ENCODE data around the gene TOMM6.

The TOMM6 gene

DNA sequence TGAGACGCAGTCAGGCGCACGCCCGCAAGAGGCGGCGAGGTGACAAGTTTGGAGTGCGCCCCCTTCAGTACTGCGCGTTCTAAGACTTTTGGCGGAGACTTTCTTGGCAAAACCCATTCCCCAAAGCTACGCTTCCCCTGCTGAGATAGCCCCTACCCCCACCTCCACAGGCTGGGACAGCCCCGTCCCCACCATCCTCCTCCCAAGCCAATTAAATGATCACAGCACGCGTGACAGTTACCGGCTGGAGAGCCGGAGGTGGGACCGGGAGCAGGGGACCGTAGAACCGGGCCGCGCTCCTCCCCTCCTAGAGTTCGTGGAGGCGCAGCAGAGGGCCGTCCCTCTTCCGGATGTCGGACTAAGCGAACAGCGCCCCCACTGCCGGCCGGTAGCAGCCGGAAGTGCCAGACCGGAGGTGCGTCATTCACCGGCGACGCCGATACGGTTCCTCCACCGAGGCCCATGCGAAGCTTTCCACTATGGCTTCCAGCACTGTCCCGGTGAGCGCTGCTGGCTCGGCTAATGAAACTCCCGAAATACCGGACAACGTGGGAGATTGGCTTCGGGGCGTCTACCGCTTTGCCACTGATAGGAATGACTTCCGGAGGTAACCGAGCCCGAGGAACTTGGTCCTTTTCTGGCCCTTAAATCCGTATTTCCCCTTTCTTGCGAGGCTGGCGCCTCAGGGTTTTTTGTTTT, at the start of gene TOMM6:
TSS of gene TOMM6 (plus strand) at position 476 of the 699 bp plus-strand sequence. CDS start at position 480, 4 bp downstream.
- peak; percentile 98 for DNase-seq

DNA sequence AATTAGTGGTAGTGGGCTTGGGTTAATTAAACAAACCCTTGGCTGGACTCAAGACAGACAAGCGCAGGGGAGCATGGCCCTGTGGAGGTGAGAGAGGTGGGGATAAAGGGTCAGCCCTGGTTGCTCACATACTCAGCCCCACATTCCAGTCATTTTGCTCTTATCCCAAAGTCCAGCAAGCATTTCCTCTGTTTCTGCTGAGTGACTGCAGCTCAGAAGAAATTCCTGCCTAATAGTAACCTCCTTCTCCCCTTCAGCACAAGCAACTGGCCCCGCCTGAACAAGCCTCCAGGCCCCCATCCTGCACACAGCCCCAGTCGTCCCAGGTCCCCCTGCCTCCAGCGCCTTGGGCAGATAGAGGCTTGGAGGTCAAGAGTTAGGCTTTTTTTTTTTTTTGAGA, 48.5 kb upstream of the TOMM6 start:
- DNase-seq, result no peak

DNA sequence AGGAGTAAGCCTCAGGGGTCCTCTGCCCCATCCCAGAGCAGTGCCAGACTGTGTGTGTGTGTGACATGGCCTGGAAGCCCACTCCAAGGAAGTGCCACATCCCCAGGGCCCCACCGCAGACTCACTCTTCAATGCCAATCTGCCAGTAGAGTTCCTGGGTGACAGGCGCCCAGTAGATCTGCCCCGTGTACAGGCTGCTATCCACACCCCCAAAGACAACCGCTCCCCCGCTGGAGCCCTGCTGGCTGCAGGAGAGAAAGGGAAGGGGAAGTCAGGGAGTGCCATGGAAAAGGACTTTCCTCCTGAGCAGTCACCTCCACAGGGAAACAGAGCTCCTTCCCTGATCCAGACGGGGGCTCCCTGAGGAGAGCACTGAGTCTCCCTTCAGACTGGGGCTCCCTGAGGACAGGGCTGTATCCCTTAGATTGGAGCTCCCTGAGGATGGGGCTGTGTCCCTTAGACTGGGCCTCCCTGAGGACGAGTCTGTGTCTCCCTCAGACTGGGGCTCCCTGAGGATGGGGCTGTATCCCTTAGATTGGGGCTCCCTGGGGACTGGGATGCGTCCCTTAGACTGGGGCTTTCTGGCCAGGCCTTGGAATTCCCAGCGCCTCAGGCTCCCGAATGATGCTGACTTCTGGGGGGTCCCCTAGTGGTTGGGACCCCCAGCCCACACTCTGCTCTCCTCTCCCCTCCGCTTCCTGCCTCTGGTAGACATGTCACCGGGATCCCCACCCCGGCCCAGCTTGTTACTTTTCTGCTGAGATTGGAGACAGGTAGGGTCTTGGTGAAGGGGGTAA, 46.9 kb upstream of the TOMM6 start:
- DNase-seq, result no peak

DNA sequence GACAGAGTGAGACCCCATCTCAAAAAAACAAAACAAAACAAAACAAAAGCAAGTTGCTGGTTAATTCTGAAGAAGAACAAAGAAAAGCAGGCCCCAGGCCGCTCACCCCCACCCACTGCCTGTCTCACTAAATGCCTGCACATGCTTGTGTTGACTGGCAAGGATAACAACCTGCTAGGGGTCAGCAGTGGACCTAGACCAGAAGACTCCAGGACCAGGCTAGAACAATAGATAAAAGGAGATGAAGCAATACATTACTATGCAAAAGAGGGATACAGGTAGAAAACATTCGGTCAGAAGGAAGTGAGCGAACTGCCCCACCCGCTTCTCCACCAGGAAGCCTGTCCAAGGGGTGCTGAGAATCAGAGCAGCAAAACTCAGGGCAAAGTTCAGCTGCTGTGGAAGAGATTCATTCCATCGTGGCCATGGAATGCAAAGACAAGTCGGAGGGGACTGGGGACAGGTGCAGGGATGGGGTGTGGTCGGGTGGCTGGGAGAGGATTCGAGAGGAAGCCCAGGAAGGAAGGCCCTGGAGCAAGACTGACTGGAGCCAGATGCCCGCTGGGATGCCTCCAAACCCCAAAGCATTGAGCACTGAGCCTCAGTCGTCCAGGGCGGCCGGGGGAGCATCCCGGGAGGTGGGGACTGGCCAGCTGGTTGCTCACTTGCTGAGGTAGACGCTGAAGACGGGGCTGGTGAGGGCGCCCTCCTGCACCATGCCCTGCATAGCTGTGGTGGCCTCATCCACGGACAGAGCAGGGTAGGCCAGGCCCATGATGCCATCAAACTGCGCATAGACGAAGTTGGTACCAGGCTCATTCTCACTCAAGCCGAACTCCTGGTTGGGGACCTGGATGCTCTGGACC, 45.6 kb upstream of the TOMM6 start:
- no peak for DNase-seq

DNA sequence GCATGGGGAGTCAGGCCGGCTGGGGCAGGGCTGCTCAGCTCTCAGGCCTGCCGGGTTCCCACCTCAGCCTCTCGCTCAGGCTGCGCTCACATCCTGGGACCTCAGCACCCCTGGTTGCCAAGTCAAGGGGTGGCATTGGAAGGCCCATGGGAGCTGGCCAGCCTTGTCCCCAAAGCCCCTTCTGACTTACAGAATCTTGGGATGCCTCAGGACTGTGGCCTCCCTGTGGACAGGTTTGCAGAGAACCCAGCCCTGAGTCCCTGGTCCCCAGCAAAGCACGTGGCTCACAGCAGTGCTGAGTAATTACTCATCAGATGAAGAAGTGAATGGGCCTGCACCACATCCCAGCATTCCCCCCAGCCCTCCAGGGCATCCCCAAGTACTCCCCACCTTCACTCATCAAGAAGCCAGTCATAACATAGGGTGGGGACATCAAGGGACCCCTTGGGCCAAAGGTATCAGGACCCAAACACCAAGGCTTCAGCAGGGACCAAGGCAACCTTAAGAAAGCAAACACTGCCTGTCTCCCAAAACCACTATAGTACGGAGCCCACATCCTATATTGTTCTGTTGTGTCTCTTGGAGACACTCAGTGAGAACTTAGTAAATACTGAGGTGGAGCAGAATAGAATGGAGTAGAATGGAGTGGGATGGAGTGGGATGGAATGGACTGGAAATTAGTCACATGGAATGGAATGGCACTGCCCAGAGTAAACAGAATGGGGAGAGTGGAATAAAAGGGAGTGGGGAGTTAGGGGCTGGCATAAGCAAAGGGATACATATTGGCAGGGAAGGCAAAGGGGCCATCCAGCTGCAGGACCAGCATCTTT, 43.9 kb upstream of the TOMM6 start:
- DNase-seq, result no peak

DNA sequence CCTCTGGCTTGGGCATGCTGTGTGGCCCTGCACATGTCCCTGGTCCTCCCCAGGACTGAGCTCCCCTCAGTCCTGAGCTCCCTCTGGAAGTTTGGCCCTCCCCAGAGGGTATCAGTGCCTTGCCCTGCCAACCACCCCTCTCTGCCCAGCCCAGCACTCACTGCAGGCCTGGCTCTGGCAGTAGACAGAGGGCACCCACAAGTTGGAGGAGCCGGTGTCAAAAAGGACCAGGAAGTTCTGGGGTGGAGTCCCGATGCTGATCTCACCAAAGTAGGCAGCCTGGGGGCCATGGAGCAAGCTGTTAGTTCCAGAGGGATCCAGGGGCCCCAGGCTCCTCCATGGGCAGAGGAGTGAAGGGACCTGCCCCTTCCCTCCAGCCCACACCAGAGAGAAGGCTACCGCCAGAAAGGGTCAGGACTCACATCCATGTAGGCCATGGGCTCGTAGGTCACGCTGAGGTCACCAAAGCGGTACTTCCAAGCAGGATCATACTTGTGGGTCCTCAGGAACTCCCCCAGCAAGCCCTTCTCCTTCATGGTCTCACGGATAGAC, 43.2 kb upstream of the TOMM6 start:
- DNase-seq, result no peak

DNA sequence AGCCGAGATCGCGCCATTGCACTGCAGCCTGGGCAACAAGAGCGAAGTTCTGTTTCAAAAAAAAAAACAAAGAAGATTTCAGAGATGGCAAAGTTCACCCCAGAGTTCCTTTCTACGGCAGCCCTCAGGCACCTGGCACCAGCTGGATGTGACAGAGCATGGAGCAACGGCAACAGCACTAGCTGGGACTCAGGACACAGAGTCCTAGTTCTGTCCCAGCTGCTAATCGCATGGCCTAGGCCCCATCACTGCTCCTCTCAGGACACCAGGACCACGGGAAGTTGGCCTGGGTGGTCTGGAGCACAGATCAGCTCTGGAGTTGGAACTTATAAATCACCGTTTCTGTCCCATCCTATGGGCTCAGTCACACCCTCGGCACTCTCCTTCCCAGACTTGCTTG, 41.4 kb upstream of the TOMM6 start:
- DNase-seq, result no peak

DNA sequence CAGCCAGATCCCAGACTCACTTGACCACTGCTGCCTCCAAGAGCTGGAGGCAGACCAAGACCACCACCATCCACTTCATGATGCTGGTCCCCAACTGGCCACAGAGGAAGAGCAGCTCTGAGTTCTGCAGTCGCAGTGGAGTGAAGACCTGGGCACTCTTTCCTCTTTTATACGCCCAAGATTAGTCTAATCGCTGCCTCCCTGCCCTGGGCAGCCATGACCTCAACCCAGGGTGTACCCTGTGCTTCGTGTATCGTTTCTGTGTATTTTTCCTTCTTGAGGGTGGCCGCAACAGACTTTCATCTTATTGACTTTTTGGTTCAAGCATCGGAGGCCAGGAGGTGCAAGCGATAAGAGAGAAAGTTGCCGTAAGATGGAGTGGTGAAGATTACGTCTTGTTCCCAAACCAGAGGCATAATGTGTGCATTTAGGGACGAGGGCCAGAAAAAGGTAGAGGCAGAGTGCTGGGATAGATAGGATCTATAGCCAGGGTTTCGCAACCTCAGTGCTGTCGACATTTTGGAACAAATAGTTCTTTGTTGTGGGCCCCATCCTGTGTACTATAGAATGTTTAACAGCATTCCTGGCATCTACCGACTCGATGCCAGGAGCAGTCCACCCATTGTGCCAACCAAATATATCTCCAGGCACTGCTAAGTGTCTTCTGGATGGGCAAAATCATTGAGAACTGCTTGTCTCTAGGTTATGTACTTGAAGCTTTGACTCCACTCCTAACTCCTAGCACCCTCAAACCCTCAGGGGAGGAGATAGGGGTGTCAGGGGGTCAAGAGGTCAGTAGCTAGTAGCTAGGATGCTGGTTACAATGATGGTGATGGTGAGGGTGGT, 40.0 kb upstream of the TOMM6 start, which contains the start of gene PGC:
TSS of gene PGC (minus strand) at position 142 of the 846 bp plus-strand sequence. CDS start at position 79, 63 bp downstream.
- no peak for DNase-seq

DNA sequence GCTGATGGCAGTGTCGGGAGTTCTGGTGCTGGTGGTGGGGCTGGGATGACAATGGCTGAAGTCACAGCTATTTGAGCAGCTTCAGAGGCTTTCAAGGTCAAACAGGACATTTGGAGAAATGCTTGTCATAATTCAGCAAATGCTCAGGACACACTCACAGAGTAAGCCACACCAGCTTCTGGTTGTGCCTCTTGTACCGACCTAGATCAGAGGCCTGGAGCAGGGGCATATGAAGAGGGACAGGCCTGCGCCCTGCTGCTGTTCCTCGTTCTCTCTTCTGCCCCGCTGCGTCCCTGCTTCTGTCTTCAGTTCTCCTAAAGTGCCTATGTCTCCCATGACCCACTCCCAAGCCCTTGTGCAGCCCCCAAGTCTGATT, 39.4 kb upstream of the TOMM6 start:
- no peak for DNase-seq

DNA sequence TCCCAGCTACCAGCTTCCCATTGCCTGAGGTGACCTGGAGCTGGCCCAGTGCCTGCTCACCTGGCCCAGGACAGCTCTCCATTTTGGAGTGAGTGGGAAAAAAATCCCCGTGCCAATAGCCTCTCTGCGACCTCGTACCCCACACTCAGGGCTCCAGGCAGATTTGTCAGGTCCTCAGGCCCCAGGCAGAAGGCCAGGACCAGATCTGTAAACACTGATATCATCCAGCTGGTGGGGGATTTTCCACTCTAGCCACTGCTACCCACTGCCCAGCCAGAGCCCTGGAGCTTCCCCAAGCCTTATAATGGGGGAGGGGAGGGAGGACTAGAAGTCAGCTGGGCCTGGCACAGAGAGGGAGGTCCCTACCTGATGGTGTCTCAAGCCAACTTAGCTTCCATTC, 39.0 kb upstream of the TOMM6 start:
- no peak for DNase-seq

DNA sequence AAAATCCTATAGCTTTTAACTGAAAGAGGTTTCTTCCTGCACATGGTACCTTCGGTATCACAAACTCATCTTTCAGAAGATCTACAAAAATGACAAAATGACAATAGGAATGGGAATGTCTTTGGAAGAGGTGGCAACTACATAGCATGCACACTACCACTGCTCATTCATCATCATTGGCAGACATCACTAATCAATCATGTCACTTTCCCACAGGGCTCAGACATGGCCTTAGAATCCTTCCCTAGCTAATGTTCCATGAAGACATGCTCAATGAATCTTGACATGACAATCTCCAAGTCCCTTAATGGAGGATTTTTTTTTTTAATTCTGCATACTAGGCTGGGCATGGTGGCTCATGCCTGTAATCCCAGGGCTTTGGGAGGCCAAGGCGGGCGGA, 37.1 kb upstream of the TOMM6 start:
- DNase-seq, result no peak

DNA sequence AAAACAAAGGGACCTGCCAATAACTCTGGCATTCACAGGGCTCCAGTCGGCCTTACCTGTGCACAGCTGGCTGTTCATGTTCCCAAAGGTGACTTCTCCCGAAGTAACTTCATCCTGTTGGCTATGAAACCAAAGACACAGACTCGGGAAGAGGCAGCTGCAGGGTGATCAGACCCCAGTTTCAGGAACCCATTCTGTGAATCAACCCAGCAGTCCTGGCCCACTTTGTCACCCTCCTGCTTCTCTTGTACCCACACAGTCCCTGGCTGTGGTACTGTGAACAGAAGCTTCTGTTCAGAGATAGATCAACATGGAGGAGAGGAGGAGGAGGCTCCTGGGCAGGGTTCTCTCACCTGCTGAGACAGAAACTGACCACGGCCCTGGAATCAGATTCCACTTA, 31.6 kb upstream of the TOMM6 start:
- DNase-seq, result no peak

DNA sequence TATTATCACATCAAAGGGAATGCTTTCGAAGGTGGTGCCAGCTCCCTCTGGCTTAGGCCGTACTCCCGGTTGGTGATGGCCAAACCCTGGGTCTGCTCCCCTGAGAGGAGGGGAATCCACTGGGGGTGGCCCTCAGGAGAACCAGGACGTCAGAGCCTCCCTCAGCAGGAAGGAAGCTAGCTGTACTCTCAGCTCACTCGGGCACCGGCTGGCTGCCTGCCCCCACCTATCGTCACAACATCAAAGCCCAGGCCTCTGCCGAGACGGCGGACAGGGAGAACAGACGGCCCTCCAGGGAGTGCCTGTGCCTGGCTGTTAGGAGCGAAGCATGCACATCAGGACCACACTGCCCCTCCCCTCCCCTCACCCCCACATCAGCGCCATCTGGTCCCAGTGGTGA, 31.1 kb upstream of the TOMM6 start:
- no peak for DNase-seq

DNA sequence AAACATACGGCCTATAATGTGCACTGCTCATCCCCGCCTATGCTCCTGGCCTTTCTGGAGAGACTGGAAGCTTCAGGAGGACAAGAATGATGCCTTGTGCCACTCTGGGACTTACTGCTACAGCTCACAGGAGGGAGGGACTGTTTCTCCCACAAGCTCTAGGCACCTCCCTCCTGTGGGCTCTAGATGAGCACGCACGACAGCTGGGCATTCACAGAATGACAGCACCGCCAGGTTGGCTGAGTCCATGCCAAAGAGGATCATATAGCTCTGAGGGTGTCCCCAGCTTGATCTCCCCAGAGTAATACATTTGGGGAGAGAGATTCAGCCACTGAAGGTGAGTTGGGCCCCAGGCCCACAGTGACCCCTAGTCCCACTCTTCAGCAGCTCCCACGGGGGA, 30.2 kb upstream of the TOMM6 start:
- no peak for DNase-seq

DNA sequence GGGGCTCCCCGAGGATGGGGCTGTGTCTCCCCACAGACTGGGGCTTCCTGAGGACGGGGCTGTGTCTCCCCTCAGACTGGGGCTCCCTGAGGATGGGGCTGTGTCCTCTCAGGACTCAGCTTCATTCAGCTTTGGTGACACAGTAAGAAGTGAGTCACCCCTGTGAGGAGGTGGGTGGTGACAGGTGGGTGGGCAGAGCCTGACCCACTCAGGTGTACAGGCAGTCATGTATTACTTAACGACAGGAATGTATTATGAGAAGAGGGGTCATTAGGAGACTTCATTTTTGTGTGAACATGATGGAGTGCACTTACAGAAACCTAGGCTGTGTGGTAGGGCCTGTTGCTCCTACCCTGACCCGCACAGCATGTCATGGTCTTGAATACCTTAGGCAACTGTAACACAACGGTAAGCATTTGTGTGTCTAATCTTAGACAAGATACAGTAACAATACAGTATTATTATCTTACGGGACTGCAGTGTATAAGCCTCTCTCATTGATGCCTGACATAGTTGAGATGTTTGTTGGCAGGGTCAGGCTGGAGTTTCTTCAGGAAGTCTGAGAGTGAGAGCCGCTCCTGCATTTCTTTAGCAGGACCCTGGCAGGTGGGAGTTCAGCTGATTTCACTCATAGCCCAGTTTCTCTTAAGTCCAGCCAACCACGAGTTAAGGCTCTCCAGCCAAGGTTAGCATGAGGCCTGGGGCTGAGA, 29.4 kb upstream of the TOMM6 start:
- no peak for DNase-seq

DNA sequence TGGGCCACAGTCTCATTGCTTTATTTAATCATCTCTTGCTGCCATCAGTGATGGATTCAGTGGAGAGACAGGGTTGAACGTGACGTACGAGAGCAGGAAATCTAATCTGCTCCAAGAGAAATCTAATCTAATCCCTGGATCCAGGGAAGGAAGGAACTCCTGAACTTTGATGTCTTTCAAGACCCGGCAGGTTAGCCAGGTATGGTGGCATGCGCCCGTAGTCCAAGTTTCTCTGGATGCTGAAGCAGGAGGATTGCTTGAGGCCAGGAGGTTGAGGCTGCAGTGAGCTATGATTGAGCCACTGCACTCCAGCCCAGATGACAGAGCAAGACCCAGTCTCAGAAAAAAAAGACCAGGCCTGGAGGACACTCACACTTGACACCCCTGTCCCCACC, 28.9 kb upstream of the TOMM6 start:
- DNase-seq, result no peak

DNA sequence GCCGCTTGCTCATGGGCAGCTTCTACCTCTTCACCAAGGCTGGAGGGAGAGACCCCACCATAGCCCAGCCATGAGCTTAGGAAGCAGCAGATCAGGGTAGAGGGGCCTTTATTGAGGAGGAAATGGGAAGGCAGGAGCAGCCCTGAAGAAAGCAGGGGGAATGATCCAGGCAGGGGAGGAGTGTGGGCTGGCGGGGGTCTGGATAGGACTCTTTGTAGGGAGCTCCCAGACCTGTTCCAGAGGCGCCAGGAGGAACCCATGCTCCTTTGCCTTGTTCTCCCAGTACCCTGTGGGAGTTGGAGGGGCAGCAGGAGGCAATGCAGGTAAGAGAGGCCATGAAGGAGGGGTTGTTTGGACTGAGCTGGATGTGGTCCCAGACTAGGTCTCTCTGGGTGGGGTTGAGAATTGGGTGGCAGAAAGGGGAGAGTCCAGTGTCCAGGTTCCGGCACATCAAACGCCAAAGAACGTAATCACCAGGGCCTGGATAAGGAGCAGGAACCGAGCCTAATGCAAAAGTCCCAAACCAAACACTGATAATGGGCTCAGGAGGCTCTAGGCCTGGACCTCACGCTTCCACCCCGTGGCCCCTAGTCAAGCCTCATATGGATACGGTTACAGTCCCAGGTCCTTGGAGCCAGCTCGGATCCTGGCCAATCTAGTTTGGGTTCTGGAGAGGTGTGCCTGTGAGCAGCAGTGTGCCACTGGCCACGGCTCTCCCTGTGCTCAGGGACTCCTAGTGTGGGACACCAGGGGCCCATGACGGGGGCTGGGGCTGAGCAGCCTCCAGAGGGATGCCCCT, 28.2 kb upstream of the TOMM6 start:
- no peak for DNase-seq

DNA sequence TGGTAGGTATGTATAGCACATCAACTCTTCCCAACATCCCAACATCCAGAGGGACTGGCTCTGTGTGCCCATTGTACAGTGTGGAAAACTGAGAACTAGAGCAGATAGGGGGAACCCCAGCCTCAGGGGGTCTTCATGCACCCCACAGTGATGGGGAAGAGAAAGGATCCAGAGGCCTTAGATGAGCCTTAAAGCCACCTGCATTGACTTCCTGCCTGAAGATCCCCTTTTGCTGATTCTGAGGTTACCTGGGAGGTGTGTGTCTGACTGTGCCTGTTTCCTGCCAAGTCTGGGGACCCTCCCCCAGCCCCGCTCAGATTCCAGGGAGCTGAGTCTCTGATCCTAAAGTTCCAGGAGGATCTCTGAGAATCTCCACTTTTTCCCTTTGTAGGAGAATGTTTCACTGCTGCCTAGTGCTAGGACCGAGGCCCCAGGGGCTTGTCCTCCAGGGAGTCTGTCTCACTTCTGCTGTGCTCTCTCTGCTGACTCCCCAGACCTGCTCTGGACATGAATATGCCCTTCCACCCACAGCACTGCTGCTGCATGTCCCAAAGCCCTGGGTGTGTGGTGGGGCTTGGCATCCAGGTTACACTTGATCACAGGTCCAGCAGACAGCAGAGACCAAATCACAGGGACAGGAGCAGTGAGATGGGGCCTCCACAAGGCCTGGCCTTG, 27.5 kb upstream of the TOMM6 start:
- no peak for DNase-seq

DNA sequence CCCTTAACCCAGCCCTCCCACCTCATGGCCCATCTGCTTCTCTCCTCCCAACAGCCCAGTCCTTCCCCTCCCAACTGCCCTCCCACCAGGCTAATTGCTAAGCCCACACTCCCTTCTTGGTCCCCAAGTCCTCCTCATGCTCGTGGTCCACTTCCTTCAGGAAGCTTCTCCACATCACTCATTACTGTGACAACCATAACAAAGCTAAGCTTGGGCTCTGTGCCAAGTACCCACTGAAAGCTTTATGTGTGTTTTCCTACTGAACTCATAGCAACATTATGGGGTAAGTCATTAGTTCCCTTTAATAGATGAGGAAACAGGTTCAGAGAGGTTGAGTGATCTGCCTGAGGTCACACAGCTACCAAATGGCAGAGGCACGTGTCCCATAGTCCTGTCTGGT, 24.0 kb upstream of the TOMM6 start:
- no peak for DNase-seq

Measured in activated CD8-positive, alpha-beta memory T cell treated with anti-CD3 and anti-CD28 coated beads, Interleukin-2, amount 50 U/mL, for 48 hours (primary cell).